ENCODE measurements around the gene PMM2.
"Not testable (repeated sequence)": the region's sequence is repeated elsewhere in the genome, so short reads cannot be mapped to it uniquely, and the experiment has no call there.

PMM2 gene

GRCh38 chr16:8782673-8783072, 15.0 kb upstream of the PMM2 start:
- no peak for DNase-seq (ENCODE audit: low spot score)

GRCh38 chr16:8785408-8785807, 12.2 kb upstream of the PMM2 start:
- no peak for DNase-seq (ENCODE audit: low spot score)

GRCh38 chr16:8786316-8786715, 11.3 kb upstream of the PMM2 start:
- DNase-seq (ENCODE audit: low spot score) = not testable (repeated sequence)

GRCh38 chr16:8788578-8789172, 9.0 kb upstream of the PMM2 start:
- DNase-seq (ENCODE audit: low spot score) = no peak

GRCh38 chr16:8795091-8795490, 2.5 kb upstream of the PMM2 start:
- no peak for DNase-seq (ENCODE audit: low spot score)

- no peak for DNase-seq (ENCODE audit: low spot score)
These were observed 1.8 kb upstream of the PMM2 start for GRCh38 chr16:8795818-8796217.

GRCh38 chr16:8796469-8797363, 923 bp upstream of the PMM2 start:
- DNase-seq (ENCODE audit: low spot score) = no peak

GRCh38 chr16:8798174-8798527, 512 bp downstream of the PMM2 start:
- DNase-seq (ENCODE audit: low spot score) = no peak

GRCh38 chr16:8798535-8799157, 1.0 kb downstream of the PMM2 start:
- DNase-seq (ENCODE audit: low spot score) = no peak

GRCh38 chr16:8801701-8802100, 4.1 kb downstream of the PMM2 start:
- no peak for DNase-seq (ENCODE audit: low spot score)

- DNase-seq (ENCODE audit: low spot score) = not testable (repeated sequence)
These were observed 6.1 kb downstream of the PMM2 start for GRCh38 chr16:8803733-8804132.

GRCh38 chr16:8804313-8804712, 6.7 kb downstream of the PMM2 start:
- no peak for DNase-seq (ENCODE audit: low spot score)

- no peak for DNase-seq (ENCODE audit: low spot score)
These were observed 8.8 kb downstream of the PMM2 start for GRCh38 chr16:8806272-8806983.

GRCh38 chr16:8807189-8807588, 9.6 kb downstream of the PMM2 start:
- DNase-seq (ENCODE audit: low spot score) = no peak

GRCh38 chr16:8808009-8808408, 10.4 kb downstream of the PMM2 start:
- no peak for DNase-seq (ENCODE audit: low spot score)

- no peak for DNase-seq (ENCODE audit: low spot score)
These were observed 11.1 kb downstream of the PMM2 start for GRCh38 chr16:8808613-8809353.

GRCh38 chr16:8812162-8812843, 14.7 kb downstream of the PMM2 start:
- DNase-seq (ENCODE audit: low spot score) = no peak

GRCh38 chr16:8814095-8814806, 16.6 kb downstream of the PMM2 start:
- no peak for DNase-seq (ENCODE audit: low spot score)

GRCh38 chr16:8816967-8817655, 19.5 kb downstream of the PMM2 start:
- DNase-seq (ENCODE audit: low spot score) = no peak
